ELR (cell line): ENCODE measurements around the gene CCM2.

ENCODE experiments used
- DNase-seq: peaks from one replicate; pipeline ENCODE4 v3.0.0-alpha.2; 2015; ENCODE audit warnings: low read depth

Gene CCM2

DNA sequence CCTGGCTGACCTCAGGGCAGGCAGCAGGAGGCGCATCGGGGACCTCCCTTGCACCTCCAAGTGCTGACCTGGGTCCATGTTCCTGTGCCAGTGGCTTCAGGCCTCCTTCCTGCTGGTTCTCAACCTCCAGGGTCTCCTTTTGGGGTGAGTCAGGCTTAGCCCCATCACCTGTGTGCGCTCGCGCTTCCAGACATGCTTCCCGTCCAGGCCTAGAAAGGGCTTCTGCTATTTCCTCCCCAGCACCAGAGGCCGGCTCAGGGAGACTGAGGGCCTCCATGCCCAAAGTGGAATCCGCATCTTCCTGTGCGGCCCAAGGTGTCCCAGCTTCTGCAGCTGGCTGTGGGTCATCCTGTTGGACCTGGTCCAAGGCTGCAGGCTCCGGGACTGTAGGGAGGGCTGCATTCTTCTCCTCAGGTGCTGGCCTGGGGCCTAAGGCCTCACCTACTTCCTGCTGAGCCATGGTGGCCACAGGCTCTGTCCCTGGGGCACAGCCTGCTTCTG lies 82.9 kb downstream of the CCM2 start:
- no peak for DNase-seq

DNA sequence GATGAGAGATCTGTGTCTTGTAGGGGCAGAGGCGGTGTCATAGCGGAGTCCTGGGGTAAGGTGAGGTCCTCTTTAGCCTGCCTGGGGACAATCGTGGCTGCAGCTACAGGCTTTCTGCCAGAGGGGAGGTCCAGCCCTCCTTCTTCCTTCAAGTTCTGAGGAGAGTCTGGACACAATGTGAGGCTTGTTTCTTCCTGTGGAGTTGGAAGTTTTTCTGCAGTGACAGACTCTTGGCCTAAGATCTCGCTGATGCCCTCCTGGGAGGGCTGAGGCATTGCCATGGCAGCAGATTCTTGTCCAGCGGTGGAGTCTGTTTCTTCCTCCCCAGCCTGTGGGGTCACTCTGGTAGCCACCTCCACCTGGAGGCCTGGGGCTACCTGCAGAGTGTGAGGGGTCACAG lies 84.3 kb downstream of the CCM2 start:
- DNase-seq = no peak

DNA sequence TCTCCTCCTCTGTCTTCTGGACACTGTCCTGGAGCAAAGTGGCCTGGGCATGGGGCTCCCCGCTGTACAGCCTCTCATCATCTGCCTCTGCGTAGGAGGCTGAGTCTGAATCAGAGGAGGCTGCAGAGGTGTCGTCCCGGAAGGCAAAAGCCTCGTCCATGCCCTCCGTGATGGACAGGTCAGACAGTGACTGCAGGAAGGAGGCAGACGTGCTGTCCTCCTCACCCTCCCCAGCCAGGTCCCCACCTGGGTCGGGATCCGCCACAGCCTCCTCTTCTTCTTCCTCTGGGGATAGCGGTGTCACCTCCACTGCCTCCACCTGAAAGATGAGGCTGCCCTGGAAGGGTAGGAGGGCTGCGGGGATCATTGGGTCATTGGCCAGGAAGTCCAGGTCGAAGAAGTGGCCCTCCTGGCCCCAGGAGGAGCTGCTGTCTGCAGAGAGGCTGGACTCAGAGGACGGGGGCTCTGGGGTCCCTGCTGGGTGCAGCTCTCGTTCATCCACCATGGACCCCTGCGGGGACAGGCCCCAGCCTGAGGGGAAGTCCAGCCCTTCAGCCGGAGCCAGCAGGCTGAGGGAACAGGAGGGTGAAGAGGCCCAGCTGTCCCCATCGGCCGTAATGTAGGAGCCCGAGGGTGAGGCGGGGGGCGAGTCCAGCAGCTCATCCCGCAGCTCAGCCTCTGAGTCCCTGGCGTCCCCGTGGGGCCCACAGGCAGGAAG lies 85.1 kb downstream of the CCM2 start:
- DNase-seq = no peak

DNA sequence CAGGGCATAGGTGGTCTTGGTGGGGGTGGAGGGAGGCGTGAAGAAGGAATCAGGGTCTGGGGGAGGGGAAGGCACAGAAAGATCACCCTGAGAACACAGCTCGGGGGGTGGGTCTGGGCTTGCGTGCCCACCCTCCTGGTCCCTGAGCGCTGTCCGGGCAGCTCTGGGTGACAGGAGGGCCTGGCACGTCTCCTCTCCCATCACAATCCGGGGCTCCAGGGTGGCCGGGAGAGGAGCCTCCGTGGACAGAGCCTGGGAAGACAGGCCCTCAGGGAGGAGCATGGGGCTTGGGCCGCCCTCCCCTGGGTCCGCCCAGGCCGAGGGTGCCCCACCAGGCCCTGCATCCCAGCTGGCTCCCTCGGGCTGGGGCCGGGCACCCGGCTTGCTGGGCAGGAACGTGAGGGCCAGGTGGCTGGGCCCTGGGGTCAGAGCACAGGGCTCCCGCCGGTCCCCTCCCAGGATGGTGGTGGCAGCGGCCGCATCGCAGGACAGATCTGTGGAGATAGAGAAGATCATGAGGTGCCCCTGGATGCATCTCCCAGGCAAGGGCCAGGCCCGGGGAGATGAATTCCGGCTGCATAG lies 85.7 kb downstream of the CCM2 start:
- no peak for DNase-seq

DNA sequence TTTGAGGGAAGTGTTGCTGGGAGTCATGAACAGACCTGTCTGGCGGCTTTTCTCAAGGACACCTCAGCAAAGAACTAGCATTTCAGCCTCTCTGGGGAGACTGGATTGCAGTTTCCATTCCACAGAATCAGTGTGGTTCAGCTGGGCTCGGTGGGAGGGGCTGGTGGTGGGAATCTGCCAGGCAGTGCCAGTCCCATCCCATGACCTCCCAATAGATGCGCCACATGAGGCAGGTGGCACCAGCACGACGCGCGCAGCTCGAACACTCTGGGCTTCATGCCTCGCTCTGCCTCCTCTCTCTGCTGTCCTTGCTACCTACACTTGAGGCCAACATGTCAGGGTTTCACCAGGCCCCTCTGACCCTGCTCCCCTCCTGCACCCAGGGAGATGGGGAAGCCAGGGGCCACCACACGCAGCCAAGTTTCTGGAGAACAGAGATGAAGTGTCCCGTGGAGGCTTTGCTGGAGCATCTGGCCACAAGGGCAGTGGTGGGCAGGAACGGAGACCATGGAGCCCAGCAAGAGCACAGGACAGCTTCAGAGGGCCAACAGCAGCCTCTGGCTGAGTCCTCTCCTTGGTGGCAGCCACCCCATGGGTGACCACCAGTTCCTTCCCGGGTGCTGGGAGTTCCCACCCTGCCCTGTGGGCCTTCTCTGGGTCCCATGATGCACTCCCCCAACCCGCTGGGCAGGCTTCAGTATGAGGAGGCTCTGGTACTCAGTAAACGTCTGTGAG lies 86.5 kb downstream of the CCM2 start:
- no peak for DNase-seq

DNA sequence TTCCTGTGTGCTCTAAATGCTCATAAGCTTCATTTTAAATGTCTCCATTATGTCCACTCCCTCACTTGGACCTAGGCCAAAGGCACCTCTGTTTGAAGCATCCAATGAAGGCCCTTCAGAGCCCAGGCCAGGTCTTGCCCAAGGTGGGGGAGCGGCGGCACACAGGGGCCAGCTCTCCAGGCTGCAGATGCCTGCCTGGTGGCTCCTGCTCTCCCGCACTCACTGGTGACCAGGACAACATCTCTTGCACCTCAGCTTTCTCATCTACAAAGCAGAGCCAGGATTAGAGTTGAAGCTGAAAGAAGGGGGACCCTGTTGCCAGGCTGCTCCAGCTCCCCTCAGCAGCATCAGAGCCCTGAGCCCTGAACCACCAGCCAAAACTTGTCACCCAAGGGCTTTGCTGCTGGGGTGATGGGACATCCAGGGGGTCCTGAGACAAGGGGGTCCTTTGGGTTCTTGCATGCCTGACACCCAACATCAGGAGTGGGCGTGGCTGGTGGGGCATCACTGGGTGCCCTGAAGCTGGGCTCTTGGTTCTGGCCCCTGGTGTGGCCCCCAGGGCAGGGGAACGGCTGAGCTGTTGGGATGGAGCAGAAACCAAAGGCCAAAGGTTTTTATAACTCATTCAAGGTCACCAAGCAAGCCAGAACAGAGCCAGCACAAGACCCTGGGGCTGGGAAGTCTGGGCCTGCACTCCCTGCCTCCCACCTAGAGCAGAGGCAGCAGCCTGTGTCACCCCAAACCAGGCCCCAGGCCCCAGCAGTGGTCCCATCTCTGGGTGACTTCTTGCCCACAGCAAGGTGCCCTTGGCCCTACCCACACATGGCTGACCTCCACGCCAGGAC lies 87.5 kb downstream of the CCM2 start:
- no peak for DNase-seq

DNA sequence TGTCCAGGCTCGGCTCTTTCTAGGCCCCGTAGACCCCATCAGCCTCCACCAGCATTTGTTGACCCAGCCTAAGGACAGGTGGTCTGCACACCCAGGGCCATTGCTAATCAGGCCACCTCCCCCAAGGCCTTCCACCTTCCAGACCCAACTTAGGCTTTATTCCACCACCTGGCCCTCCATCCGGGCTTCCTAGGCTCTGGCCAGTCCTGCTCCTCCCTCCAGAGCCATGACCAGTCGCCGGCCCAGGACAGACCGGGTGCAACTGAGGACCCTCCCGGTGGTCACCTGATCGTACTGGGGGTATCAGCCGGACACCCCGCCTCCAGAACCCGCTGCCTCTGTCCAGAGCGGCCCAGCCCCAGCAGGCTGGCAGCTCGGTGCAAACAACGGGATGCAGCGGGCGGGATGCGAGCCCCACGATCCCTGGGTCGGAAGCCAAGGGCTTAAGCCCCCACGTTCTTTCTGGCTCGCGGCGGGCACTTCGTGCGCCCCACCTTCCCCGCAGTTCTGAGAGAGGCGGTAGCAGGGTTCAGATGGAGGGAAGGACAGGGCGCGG lies 88.2 kb downstream of the CCM2 start:
- DNase-seq = no peak

DNA sequence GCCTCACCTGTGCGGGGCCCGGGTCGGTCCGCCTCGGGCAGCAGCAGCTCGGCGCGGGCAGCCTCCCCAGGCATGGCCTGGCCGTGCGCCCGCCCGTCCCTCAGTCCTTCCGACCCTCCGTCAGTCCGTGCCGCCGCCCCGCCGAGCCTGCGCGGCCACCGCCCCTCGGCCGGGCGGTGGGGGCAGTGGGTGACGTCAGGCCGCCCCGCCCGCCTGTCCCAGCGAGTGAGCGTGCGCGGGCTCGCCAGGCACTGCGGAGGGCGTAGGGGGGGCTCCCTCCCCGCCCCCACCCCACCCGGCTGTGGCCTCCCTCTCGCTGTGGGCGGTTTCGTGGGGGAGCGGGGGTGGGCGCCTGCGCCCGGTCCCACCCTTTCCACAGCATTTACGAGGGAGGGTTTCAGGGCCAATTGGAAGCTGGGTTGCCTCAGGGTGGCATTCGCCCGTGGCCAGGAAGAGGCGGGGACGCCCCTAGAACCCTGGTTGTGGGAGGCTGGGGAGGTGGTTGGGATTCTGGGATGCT lies 88.9 kb downstream of the CCM2 start, which contains the start of gene NACAD:
Gene NACAD (minus strand): TSS at position 149 of the 520 bp plus-strand sequence. CDS start 75 bp downstream, at position 74.
- peak; percentile 50 for DNase-seq

DNA sequence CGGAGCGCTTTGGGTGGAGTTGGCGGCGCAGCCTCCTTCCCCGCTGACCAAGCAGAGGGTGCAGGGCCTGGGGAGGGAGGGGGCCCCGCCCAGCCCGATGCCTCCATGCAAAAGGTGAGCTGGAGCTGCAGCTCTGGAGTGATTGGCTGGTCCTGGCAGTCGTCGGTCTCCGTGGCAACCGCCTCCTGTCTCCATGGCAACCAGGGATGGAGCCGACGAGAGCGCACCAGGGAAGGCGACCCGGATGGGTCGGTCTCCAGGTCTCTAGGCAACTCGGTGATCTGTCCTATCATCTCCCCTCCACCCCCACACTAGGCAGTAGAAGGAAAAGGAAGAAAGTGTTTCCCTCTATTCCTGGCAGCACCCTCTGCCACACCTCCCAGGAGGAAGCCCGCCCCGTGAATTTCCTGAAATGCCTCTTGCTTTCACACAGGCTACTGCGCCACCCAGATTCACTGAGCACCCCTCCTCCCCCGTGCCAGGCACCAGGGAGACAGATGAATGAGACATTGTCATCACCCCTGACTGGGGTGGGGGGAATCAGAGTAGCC lies 89.4 kb downstream of the CCM2 start:
- peak; percentile 75 for DNase-seq

DNA sequence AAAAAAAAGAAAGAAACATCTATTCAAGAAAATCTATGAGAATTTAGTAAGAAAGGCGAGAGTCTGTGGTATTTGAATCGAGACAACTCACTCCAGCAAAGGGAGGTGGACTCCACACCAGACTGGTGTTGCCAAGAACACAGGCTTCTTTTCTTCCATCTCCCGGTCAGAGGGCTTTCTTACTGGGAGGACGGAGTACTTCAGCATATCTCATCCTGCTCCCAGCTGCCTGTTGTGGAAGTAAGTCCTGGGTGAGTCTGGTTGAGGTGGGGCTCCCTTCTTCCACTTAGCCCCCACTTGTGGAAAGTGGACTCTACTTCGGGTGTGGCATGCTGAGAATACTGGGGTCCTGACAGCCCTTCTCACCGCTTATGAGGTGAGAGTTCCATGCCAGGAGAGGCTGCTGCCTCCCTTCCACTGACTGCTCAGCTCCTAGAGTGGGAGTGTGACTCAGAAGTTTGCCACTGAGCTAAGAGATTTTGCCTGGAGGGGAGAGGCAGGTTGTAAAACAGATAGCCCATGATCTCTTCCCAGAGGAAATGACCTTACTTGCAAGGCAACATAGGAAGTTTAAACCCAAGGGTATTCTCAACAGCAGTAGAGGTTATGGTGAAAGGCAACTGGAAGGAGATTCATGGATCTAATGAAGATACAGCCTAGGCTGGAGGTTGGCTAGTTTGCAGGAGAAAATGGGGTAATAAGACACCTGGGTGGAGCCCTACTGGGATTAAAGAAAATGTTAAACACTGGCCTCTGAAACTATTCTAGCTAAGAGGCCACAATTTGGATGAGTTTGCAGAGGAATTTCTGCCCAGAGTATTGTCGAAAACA lies 92.3 kb downstream of the CCM2 start:
- DNase-seq = peak; percentile 84

DNA sequence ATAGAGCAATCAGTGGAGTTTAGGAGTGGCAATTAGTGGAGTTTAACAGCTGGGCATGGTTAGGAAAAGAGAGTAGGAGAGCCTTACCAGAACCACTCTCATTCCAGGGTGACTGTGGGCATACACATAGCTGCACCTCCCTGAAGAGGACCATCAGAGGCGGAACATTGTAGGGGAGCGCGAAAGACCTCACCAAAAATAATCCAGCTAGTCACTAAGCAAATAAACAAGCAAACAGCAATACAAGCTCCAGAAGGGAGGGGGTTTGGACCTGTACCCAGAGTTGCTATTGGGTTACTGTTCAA lies 92.9 kb downstream of the CCM2 start:
- no peak for DNase-seq

DNA sequence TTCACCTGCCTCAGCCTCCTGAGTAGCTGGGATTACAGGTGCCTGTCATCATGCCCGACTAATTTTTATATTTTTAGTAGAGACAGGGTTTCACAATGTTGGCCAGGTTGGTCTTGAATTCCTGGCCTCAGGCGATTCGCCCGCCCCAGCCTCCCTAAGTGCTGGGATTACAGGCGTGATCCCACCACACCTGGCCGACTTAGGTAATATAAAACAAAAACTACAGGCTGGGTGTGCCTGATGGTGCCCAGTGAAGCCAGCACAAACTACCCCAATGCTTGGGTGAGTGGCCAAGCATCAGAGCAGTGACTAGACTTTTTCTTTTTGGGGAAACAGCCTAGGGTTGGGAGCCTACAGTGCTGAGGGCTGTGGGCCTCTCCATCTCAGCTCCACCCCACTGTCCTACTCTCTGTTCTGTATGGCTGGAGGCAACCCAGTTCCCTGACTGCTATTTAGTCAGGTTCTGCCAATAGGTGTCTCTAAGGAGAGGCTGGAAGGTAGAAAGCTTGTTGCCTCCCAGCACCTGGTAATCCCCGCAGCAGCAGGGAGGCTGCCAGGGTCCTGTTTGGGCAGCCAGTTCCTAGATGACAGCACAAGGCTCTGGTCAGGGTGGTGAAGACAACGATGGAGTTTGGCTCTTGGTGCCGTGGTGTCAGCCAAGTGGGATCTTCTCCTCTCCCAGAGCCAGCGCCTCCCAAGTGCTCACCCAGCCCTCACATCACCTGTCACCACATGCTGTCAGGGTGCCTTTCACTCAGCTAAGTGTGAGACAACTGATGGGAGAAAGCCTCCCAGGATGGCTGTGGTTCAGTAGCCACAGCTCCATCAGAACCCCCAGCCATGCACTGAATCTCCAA lies 99.2 kb downstream of the CCM2 start:
- no peak for DNase-seq

DNA sequence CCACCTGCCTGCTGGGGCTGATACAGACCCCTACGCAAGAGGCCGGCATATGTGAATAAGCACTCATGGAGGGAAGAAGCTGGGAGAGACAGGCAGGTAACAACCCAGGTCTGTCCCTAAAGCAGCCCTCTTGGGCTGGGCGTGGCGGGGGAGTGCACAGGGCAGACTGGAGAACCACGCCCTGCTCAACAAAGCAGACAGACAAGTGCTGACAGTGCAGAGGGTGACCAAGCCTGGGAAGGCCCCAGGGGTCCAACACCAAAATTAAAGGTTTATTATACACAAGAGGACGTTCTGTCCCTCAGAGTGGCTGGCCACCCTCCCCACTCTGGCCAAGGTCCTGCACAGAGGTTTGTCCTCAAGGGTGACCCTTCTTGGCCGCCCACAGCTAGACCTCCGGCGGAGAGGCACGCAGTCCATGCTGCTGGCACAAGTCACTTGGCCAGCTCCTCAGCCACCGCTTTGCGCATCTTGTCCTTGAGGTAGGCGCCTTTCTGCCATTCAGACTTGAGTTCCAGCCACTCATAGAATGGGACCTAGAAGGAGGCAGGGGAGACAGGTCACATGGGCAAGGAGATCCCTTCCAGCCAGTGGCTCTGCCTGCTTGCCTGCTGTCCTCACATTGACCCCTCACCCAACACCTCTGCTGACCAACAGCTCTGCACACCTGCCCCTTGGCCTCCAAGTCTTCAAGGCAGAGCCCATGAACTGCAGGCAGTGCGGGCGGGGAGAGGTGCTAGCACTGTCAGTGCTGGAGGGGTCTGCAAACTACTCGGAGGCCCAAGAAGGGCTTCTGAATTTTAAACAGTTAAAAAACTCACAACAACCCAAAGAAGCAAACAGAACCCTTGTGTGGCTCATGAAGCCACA lies 100.1 kb downstream of the CCM2 start:
- no peak for DNase-seq

DNA sequence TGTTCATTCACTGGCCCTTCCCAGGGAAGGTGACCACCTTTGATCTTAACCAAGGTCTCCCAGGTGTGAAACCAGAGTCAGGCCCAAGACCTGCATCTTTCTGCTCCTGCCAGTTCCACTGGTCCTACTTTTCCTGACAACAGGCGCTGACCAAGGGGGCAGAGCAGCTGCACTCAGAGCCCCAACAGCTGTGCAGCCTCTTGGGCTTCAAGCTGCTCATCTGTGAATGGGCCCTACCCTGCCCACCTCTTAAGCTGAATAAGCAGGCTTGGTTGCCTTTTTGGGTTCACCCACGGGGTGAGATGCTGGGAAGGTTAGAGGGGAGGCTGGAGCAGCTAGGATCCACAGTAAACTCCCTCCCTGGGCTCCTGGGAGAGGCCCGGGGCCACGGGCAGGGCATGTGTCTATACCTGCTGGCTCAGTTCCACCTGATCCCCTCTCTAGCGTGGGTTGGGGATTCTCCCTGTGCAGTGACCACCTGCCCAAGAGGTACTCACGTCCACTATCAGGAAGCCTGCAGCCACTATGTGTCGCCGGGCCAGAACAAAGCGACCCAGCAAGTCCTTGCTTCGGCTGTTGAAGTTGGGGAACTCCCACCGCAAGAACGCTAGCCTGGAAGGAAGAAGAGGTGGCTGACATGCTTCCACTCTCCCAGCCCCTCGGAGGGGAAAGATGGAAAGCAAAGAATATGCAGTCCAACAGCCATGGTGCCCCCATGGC lies 100.9 kb downstream of the CCM2 start:
- DNase-seq = no peak

DNA sequence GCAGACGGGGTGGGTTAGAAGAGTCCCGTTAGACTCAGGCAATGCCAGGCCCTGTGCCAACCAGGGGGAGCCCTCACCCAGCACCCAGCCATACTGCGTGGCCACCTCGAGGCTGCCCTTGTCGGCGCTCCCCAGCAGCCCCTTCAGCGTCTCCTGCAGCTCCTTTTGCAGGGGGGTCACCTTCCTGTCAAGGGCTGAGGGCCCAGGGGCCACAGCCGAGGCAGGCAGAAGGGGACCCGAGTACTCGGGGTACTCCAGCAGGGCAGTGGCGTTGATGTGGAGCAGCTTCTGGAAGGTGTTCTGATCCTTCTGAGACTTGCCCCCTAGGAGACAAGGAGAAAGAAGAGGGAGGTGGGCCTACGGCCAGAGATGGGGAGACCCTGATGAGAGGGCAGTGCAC lies 101.7 kb downstream of the CCM2 start:
- no peak for DNase-seq

DNA sequence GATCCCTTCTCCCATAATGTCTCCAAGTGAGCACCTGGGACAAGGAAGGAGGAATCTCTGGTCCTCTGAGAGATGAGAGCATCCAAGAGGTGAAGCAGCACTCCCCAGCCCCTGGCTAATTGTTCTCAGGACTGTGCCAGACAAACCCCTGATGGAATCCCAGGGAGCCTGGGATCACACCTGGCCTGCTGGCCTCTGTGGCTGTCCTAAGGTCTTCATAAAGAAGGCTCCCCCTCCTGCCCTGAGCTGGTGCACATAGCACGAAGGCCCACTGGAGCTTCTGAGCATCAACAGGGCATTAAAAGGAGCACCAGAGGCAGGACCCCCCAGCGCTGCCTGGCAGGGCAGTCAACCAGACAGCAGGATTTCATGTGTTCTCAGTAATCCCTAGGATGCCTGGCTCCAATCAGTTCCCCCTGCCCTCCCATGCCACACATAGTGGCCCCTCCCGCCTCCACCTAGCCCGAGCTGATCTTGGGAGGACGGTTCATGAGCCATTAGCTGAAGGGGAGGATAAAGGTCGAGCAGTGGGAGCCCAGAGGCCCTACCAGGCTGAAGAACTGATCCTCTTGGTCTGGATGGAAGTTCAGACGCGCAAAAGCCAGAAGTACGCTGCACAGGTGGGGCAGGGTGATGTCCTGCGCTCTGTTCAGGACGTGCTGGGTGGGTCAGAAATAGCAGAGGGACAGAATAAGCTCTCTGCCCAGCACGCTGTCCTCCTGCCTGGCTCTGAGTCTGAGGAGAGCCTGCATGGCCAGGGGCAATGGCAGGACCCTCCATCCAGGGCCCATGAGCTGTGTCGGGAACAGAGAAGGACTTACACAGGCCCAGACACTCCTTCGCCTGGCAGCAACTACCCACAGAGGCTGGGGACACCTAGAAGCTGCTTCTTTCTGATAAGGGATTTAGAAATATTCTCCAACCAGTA lies 103.0 kb downstream of the CCM2 start:
- no peak for DNase-seq
